Heart left ventricle (tissue), 16 donors: ENCODE results near the gene FOXK1. TPM values are rescaled to one million over a fixed set of nuclear protein-coding genes. Genes with fewer than 3 reads are reported as not detected.
A peak's percentile ranks its signal among the peaks of the same experiment; 100 is the strongest.

ENCODE experiments used
- ATAC-seq, 4 donors: fragments of 200-7000 bp; cut with Tn5 transposase; one replicate each; pipeline ENCODE4 v1.9.1; 2020 to 2022; ENCODE audit warnings: moderate library complexity in 4 of 4, mild to moderate bottlenecking in 3 of 4, moderate number of reproducible peaks in 1 of 4
- DNase-seq, 5 donors: peaks; one replicate each; pipeline ENCODE4 v3.0.0-alpha.2; 2020
- H3K27ac ChIP-seq, 12 donors: fragments of 200-600 bp; sonication (generic) in 4 of 12; one replicate each; pipeline versions ENCODE4 v1.5.0 to v1.8.0; 2016 to 2022; ENCODE audit warnings: mild to moderate bottlenecking in 2 of 12
- H3K27me3 ChIP-seq, 9 donors: fragments of 200-600 bp; sonication (generic) in 2 of 9; one replicate each; pipeline versions ENCODE4 v1.5.1 to v1.8.0; 2016 to 2022; ENCODE audit warnings: mild to moderate bottlenecking in 3 of 9
- H3K36me3 ChIP-seq, 9 donors: fragments of 200-600 bp; sonication (generic) in 2 of 9; one replicate each; pipeline versions ENCODE4 v1.5.0 to v1.8.0; 2018 to 2022; ENCODE audit warnings: mild to moderate bottlenecking in 2 of 9
- H3K4me1 ChIP-seq, 12 donors: fragments of 200-600 bp; sonication (generic) in 4 of 12; one replicate each; pipeline versions ENCODE4 v1.5.0 to v1.8.0; 2016 to 2022; ENCODE audit warnings: mild to moderate bottlenecking in 3 of 12
- H3K4me3 ChIP-seq, 12 donors: fragments of 200-600 bp; sonication (generic) in 4 of 12; one replicate each; pipeline versions ENCODE4 v1.5.0 to v1.8.0; 2017 to 2022; ENCODE audit warnings: mild to moderate bottlenecking in 9 of 12, moderate library complexity in 4 of 12
- H3K9me3 ChIP-seq, 12 donors: fragments of 200-600 bp; sonication (generic) in 4 of 12; one replicate each; pipeline versions ENCODE4 v1.5.0 to v1.8.0; 2016 to 2022; ENCODE audit warnings: mild to moderate bottlenecking in 1 of 12
- POLR2A ChIP-seq, 2 donors: fragments of 450-650 bp; IDR thresholded peaks; one replicate each; pipeline ENCODE4 v1.6.1; 2017; ENCODE audit warnings: antibody characterized with exemption in 2 of 2, mild to moderate bottlenecking in 2 of 2, moderate library complexity in 2 of 2
- WGBS, 4 donors: extraction: QIAGEN DNeasy Blood & Tissue Kit in 2 of 4; methylation state at CpG; one replicate each; pipeline versions ENCODE4 v1.1.5 to v1.1.7; 2013 to 2018; 5-methylcytosine and 5-hydroxymethylcytosine counted together
- intact Hi-C, 10 donors: fragments of 100-400 bp; cut with DNase I; formaldehyde crosslinking; loops; one replicate each; pipeline versions ENCODE4 v1.11.1 to v1.14.2; 2022
- polyA plus RNA-seq, 2 donors: library from polyadenylated mRNA; stranded (reverse); fragments of 200-250 nt; gene quantifications; one replicate each; pipeline ENCODE4 v1.2.3, GENCODE V29; 2013
- total RNA-seq, 9 donors: library from RNA; depleted of rRNA in 2 of 9; stranded (reverse); fragments of >200 nt in 2 of 9; fragmentation: NEBNext Ultra II Directional in 3 of 9; extraction: Animal tissue kit (Norgen Biotek cat#: 25700) in 3 of 9; gene quantifications; one replicate each; pipeline versions ENCODE4 v1.1.0 to v1.2.4, GENCODE V29; 2016 to 2023
- TF ChIP-seq, protein P1 (sequence below), 12 donors: fragments of 200-600 bp; sonication (generic) in 4 of 12; IDR thresholded peaks; one replicate each; pipeline versions ENCODE4 v1.5.0 to v1.8.0; 2018 to 2022; ENCODE audit warnings: antibody characterized with exemption in 12 of 12, mild to moderate bottlenecking in 5 of 12
- donor health status: ischemic (EF 13 %, LVEDD 7.1; RV severe dilation, severe dysfunction).
- donor health status: healthy with polysubstance abuse.
- donor health status: DM: no; HTN: yes; CAD: no.
- donor health status: DM: no; HTN: no; CAD: no.
- donor health status: ischemic (EF 25% LVEDD 6.9; RV normal size, moderate dysfunction).
- donor health status: ischemic (EF 25% LVEDD 5.7; RV mildly dilated, moderate dysfunction).
- donor health status: healthy.
- donor health status: DM: yes; HTN: yes; CAD: no.
- donor health status: ischemic (EF 35%, LVEDD 5.7; RV mildly dilated, moderate dysfunction).
- donor health status: nonischemic (EF 11% LVEDD 7.7; RV severe dilation, severe dysfunction).
- donor health status: DM: yes; HTN: yes; CAD: no.
- donor health status: PGD.
- donor health status: ischemic (EF 29% LVEDD 5.4; RV normal size, mild dysfunction).
- donor health status: nonischemic (EF 23%, LVEDD 6.1; RV moderate dilation, normal function).

Gene FOXK1
- total and polyA plus RNA-seq, 11 donors = 9.3 to 43.7 (median 19.8) TPM

DNA sequence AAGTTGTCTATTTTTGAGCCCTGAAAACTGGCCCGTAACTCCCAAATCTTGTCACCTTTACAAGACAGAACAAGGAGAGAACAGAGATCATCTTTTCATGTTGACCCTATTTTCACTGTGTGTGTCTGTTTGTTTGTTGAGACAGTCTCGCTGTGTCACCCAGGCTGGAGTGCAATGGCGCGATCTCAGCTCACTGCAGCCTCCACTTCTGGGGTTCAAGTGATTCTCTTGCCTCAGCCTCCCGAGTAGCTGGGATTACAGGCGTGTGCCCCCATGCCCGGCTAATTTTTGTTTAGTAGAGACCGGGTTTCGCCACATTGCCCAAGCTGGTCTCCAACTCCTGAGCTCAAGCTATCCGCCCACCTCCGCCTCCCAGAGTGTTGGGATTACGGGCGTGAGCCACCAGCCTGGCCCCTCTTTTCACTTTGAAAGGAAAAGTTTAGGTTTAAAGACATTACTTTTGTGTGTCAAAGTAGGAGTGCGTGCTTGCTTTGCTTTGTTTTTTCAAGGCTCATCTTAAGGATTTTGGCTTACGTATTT, 32.1 kb downstream of the FOXK1 start:
- DNase-seq = no peak
- ATAC-seq = no peak
- Histone ChIP-seq H3K36me3 (peaks cover 0 to 10% (median 0%) of the 10 kb centered on the region in 9 donors), H3K27me3 (no peaks in the 10 kb centered on the region), H3K4me1 (peaks cover 4 to 69% (median 37%) of the 10 kb centered on the region in 12 donors), H3K4me3 (no peak overlapping the region), H3K27ac (no peak overlapping the region), H3K9me3 (no peaks in the 10 kb centered on the region)
- 95 to 98% (median 98%) methylated on average over 15 of the region's 15 CpGs for WGBS, 4 donors
- TF ChIP-seq, protein P1, sequence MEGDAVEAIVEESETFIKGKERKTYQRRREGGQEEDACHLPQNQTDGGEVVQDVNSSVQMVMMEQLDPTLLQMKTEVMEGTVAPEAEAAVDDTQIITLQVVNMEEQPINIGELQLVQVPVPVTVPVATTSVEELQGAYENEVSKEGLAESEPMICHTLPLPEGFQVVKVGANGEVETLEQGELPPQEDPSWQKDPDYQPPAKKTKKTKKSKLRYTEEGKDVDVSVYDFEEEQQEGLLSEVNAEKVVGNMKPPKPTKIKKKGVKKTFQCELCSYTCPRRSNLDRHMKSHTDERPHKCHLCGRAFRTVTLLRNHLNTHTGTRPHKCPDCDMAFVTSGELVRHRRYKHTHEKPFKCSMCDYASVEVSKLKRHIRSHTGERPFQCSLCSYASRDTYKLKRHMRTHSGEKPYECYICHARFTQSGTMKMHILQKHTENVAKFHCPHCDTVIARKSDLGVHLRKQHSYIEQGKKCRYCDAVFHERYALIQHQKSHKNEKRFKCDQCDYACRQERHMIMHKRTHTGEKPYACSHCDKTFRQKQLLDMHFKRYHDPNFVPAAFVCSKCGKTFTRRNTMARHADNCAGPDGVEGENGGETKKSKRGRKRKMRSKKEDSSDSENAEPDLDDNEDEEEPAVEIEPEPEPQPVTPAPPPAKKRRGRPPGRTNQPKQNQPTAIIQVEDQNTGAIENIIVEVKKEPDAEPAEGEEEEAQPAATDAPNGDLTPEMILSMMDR (IDR thresholded peaks at IDR 0.05) = no peak
- TF ChIP-seq POLR2A (IDR thresholded peaks at IDR 0.05) = no peak
- intact Hi-C loops = loop anchor here in 1 of 10 donors (2.0 kb wide), 1 partner anchor 31 kb away; no protein-coding TSS in a partner anchor

DNA sequence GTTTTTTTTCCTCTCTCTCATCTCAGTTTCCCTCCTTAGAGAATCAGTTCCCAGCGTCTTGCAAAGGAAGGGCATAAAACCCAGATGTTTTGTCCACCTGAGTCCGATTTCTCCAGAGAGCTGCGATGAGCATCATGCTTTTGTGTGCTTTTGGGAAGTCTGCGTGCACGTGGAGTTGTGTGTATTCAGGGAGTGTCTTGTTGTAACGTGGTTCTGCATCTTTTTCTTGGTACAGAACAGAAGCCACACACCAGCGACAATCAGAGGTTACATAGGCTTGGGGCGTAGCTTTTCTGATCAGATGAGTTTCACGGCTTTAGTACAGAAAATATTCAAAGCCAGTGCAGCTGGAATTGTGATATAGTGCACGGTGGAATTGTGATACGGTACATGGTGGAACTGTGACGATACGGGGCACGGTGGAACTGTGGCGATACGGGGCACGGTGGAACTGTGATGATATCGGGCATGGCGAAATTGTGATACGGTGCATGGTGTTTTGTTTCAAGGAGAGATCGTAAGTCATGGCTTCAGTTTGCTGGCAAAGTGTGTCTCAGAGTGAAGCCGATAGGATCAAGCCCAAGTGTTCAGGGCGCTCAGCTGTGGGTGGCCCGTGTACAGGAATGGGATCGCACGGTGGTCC, 32.8 kb downstream of the FOXK1 start:
- peaks cover 0 to 14% (median 0%) of the 10 kb centered on the region in 9 donors for H3K36me3 ChIP-seq
- H3K4me1 ChIP-seq = peaks cover 4 to 67% (median 37%) of the 10 kb centered on the region in 12 donors
- H3K27me3 ChIP-seq = no peaks in the 10 kb centered on the region
- WGBS, 4 donors = 64 to 81% (median 73%) methylated on average over 25 to 26 of the region's 26 CpGs
- H3K9me3 ChIP-seq = no peaks in the 10 kb centered on the region
- H3K4me3 ChIP-seq = peak overlapping the region in 4 of 12 donors; percentile 15 to 28 (median 24)
- TF ChIP-seq POLR2A (IDR thresholded peaks at IDR 0.05) = no peak
- TF ChIP-seq, protein P1 (IDR thresholded peaks at IDR 0.05) = no peak
- peak in 2 of 4 donors; percentile 1 to 6 for ATAC-seq
- H3K27ac ChIP-seq = peak overlapping the region in 7 of 12 donors; percentile 10 to 69 (median 49)
- DNase-seq = no peak
- intact Hi-C loops = loop anchor here in 2 of 10 donors (2.0 to 5.0 kb wide), 2 partner anchors 30 to 33 kb away; partner anchors contain the start of gene FOXK1 (in 1 of the 2)

DNA sequence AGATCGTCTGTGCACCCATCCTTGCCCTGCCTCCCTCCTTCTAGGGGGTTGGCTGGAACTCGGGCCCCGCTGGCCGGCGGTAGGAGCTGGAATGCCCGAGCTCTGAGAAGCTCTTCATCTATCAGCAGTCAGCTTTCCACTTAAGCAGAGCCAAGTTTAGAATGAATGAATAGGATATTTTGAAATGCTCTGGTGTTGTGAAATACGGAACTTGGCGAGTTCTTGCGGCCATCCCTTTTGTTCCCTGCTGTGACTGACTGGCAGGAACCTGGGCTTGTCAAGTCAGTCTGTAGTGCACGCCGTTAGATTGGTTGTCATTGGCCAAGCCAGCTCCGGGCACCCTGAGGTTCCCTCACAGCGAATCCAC, 33.3 kb downstream of the FOXK1 start:
- 31 to 51% (median 38%) methylated on average over 10 to 13 of the region's 13 CpGs for WGBS, 4 donors
- Histone ChIP-seq H3K36me3 (peaks cover 0 to 14% (median 0%) of the 10 kb centered on the region in 9 donors), H3K9me3 (no peaks in the 10 kb centered on the region), H3K4me3 (peak overlapping the region in 4 of 12 donors; percentile 15 to 28 (median 24)), H3K27me3 (no peaks in the 10 kb centered on the region), H3K4me1 (peaks cover 4 to 67% (median 37%) of the 10 kb centered on the region in 12 donors), H3K27ac (peak overlapping the region in 7 of 12 donors; percentile 10 to 69 (median 49))
- intact Hi-C loops = loop anchor here in 2 of 10 donors (2.0 to 5.0 kb wide), 2 partner anchors 29 to 33 kb away; partner anchors contain the start of gene FOXK1 (in 1 of the 2)
- ATAC-seq (peak; percentile 91 to 94 (median 94)), DNase-seq (peak; percentile 60 to 84 (median 78))
- TF ChIP-seq, protein P1 (IDR thresholded peaks at IDR 0.05) = no peak
- no peak for TF ChIP-seq POLR2A (IDR thresholded peaks at IDR 0.05)
